Stimulated activated effector memory CD8-positive, alpha-beta T cell treated with anti-CD3 and anti-CD28 coated beads, Interleukin-12 subunit alpha, Interleukin-12 subunit beta, amount 100 ng/mL, for 72 hours (primary cell): ENCODE results near the gene OR6J1.
A peak's percentile ranks its signal among the peaks of the same experiment; 100 is the strongest.
"Not testable (repeated sequence)": the region's sequence is repeated elsewhere in the genome, so short reads cannot be mapped to it uniquely, and the experiment has no call there.

ENCODE experiments used
- ATAC-seq: fragments of 150-1000 bp; cut with Tn5 transposase; 2 replicates; pipeline ENCODE4 v1.10.0; 2021
- DNase-seq, 2 donors: peaks; one replicate each; pipeline ENCODE4 v3.0.0; 2021 to 2022; ENCODE audit warnings: low spot score in 2 of 2
- H3K27ac Mint-ChIP-seq: one replicate; pipeline ENCODE4 v1.8.0; 2022; ENCODE audit warnings: mild to moderate bottlenecking, mixed read lengths
- H3K36me3 Mint-ChIP-seq: one replicate; pipeline ENCODE4 v1.8.0; 2022; ENCODE audit warnings: mild to moderate bottlenecking, mixed read lengths
- H3K4me1 Mint-ChIP-seq: one replicate; pipeline ENCODE4 v1.8.0; 2022; ENCODE audit warnings: mixed read lengths
- H3K4me3 Mint-ChIP-seq: one replicate; pipeline ENCODE4 v1.8.0; 2022; ENCODE audit warnings: mild to moderate bottlenecking, mixed read lengths
- H3K9me3 Mint-ChIP-seq: one replicate; pipeline ENCODE4 v1.8.0; 2022; ENCODE audit warnings: mixed read lengths

OR6J1 gene

DNA sequence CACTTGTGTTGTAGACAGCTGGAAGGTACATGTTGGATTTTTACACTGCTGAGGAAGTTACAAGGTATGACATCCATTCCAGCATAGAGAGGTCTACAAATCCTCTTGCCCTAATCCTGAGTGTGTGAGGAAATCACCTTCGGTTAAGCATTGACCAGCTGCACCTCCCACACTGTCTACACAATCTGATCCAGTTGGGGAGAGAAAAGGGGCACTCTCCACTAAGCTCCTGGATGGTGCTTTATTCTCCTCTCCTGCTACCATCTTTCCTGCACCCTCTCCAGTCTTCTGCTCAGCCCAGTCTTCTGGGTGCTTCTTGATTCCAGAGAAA is at the start of gene OR6J1:
Gene OR6J1 (minus strand): TSS at position 48 of the 331 bp plus-strand sequence. CDS start 9,541 bp downstream, outside the sequence.
- no peak for ATAC-seq
- Mint-ChIP-seq H3K4me3 (no peak within 1 kb of the TSS), H3K9me3 (no peaks in the 10 kb centered on the region), H3K27ac (no peak within 1 kb of the TSS), H3K36me3 (no peaks in the 10 kb centered on the region), H3K4me1 (no peaks in the 10 kb centered on the region)
- no peak for DNase-seq

DNA sequence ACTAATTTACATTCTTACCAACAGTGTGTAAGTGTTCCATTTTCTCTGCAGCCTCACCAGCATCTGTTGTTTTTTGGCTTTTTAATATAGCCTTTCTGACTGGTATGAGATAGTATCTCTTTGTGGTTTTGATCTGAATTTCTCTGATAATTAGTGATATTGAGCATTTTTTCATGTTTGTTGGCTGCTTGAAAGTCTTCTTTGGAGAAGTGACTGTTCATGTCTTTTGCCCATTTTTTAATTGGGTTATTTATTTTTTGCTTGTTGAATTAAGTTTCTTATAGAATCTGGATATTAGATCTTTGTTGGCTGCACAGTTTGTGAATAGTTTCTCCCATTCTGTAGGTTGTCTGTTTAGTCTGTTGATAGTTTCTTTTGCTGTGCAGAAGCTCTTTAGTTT is 48.0 kb upstream of the OR6J1 start:
- Mint-ChIP-seq H3K9me3 (no peaks in the 10 kb centered on the region), H3K4me3 (no peak overlapping the region), H3K4me1 (peaks cover 11% of the 10 kb centered on the region), H3K27ac (no peak overlapping the region), H3K36me3 (no peaks in the 10 kb centered on the region)
- no peak for DNase-seq
- ATAC-seq = no peak

DNA sequence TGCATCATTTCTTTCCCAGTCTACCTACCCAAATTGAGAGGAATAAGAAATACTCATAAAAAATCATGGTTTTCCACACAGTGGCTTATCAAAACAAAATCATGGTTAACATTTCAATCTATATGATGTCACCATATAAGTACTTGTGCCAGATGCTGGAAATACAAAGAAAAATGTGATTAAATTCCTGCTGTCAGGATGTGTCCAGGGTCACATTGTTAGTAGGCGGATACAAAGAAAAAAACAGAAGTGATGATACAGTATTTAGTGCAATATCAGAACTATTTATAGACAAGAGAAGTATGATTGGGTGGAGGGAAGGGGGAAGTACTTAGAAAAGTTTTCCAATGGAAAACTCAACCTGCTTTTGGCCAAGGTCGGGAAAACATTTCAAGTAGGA is 47.0 kb upstream of the OR6J1 start:
- H3K4me1 Mint-ChIP-seq = peaks cover 11% of the 10 kb centered on the region
- no peak for DNase-seq
- H3K27ac Mint-ChIP-seq = no peak overlapping the region
- ATAC-seq = no peak
- H3K4me3 Mint-ChIP-seq = no peak overlapping the region
- no peaks in the 10 kb centered on the region for H3K9me3 Mint-ChIP-seq
- H3K36me3 Mint-ChIP-seq = no peaks in the 10 kb centered on the region

DNA sequence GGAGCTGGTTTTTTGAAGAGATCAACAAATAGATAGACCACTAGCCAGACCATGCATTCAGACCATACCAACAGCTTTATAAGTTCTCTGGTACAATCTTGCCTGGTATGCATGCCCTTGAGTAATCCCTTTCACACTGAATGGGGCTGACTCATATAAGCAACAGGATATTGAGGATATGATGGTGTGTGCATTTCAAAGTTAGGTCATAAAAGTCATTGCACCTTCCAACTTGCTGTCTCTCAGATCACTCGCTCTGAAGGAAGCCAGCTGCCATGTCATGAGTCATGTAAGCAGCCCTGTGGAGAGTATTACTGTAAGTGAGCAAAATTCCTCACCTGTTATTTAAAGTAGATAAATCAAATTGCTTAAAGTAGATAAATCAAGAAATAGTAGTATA is 45.0 kb upstream of the OR6J1 start:
- peak; percentile 99 for ATAC-seq
- H3K27ac Mint-ChIP-seq = no peak overlapping the region
- H3K36me3 Mint-ChIP-seq = no peaks in the 10 kb centered on the region
- peaks cover 11% of the 10 kb centered on the region for H3K4me1 Mint-ChIP-seq
- H3K4me3 Mint-ChIP-seq = no peak overlapping the region
- no peaks in the 10 kb centered on the region for H3K9me3 Mint-ChIP-seq
- no peak for DNase-seq

DNA sequence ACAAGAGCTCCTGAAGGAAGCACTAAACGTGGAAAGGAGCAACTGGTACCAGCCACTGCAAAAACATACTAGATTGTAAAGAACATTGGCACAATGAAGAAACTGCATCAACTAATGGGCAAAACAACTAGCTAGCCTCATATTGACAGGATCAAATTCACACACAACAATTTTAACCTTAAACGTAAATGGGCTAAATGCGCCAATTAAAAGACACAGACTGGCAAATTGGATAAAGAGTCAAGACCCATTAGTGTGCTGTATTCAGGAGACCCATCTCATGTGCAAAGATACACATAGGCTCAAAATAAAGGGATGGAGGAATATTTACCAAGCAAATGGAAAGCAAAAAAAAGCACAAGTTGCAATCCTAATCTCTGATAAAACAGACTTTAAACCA is 43.8 kb upstream of the OR6J1 start:
- peaks cover 11% of the 10 kb centered on the region for H3K4me1 Mint-ChIP-seq
- not testable (repeated sequence) for H3K9me3 Mint-ChIP-seq, DNase-seq, H3K4me3 Mint-ChIP-seq, H3K36me3 Mint-ChIP-seq, H3K27ac Mint-ChIP-seq, ATAC-seq

DNA sequence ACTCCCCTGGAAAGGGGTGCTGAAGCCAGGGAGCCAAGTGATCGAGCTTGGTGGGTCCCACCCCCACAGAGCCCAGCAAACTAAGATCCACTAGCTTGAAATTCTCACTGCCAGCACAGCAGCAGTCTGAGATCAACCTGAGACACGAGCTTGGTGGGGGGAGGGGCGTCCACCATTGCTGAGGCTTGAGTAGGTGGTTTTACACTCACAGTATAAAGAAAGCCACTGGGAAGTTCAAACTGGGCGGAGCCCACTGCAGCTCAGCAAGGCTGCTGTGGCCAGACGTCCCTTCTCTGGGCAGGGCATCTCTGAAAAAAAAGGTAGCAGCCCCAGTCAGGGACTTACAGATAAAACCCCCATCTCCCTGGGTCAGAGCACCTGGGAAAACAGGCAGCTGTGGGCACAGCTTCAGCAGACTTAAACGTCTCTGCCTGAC is 42.0 kb upstream of the OR6J1 start:
- peaks cover 11% of the 10 kb centered on the region for H3K4me1 Mint-ChIP-seq
- not testable (repeated sequence) for H3K9me3 Mint-ChIP-seq, H3K27ac Mint-ChIP-seq, ATAC-seq, H3K36me3 Mint-ChIP-seq, DNase-seq, H3K4me3 Mint-ChIP-seq

- Mint-ChIP-seq H3K36me3 (no peaks in the 10 kb centered on the region), H3K4me3 (no peak overlapping the region)
Measured at GRCh38 chr14:22685467-22685866, 41.3 kb upstream of the OR6J1 start.

DNA sequence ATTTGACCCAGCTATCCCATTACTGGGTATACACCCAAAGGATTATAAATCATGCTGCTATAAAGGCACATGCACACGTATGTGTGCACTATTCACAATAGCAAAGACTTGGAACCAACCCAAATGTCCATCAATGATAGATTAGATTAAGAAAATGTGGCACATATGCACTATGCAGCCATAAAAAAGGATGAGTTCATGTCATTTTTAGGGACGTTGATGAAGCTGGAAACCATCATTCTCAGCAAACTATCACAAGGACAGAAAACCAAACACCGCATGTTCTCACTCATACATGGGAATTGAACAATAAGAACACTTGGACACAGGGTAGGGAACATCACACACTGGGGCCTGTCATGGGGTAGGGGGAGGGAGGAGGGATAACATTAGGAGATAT is 39.3 kb upstream of the OR6J1 start:
- not testable (repeated sequence) for H3K9me3 Mint-ChIP-seq, DNase-seq, H3K4me3 Mint-ChIP-seq, ATAC-seq, H3K36me3 Mint-ChIP-seq, H3K4me1 Mint-ChIP-seq, H3K27ac Mint-ChIP-seq

More at GRCh38 chr14:22685467-22685866, 41.3 kb upstream of the OR6J1 start:
- DNase-seq = no peak
- no peak for ATAC-seq
- H3K9me3 Mint-ChIP-seq = no peaks in the 10 kb centered on the region
- H3K27ac Mint-ChIP-seq = no peak overlapping the region
- peaks cover 11% of the 10 kb centered on the region for H3K4me1 Mint-ChIP-seq

DNA sequence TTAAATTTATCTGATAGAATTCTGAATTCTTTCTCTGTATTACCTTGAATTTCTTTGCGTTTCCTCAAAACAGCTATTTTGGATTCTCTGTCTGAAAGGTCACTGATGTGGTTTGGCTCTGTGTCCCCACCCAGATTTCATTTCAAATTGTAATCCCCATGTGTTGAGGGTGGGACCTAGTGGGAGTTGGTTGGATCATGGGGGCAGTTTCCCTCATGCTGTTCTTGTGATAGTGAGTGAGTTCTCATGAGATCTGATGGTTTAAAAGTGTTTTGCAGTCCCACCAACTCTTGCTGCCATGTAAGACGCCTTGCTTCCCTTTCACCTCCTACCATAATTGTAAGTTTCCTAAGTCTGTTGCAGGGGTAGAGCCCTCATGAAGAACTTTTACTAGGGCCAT is 34.1 kb upstream of the OR6J1 start:
- Mint-ChIP-seq H3K27ac (no peak overlapping the region), H3K9me3 (no peaks in the 10 kb centered on the region), H3K4me3 (no peak overlapping the region), H3K4me1 (no peaks in the 10 kb centered on the region), H3K36me3 (no peaks in the 10 kb centered on the region)
- ATAC-seq (no peak), DNase-seq (no peak)

DNA sequence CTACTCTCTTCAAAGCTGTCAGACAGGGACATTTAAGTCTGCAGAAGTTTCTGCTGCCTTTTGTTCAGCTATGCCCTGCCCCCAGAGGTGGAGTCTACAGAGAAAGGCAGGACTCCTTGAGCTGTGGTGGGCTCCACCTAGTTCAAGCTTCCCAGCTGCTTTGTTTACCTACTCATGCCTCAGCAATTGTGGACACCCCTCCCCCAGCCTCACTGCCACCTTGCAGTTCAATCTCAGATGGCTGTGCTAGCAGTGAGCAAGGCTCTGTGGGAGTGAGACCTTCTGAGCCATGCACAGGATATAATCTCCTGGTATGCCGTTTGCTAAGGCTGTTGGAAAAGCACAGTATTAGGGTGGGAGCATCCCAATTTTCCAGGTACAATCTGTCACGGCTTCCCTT is 33.4 kb upstream of the OR6J1 start:
- H3K4me1 Mint-ChIP-seq, DNase-seq, H3K27ac Mint-ChIP-seq, ATAC-seq, H3K4me3 Mint-ChIP-seq, H3K36me3 Mint-ChIP-seq, H3K9me3 Mint-ChIP-seq: not testable (repeated sequence)

GRCh38 chr14:22671622-22672021 is 27.5 kb upstream of the OR6J1 start:
- Mint-ChIP-seq H3K27ac (no peak overlapping the region), H3K4me1 (peaks cover 18% of the 10 kb centered on the region), H3K9me3 (peaks cover 2% of the 10 kb centered on the region), H3K4me3 (no peak overlapping the region), H3K36me3 (no peaks in the 10 kb centered on the region)
- ATAC-seq = peak; percentile 92
- DNase-seq = no peak

DNA sequence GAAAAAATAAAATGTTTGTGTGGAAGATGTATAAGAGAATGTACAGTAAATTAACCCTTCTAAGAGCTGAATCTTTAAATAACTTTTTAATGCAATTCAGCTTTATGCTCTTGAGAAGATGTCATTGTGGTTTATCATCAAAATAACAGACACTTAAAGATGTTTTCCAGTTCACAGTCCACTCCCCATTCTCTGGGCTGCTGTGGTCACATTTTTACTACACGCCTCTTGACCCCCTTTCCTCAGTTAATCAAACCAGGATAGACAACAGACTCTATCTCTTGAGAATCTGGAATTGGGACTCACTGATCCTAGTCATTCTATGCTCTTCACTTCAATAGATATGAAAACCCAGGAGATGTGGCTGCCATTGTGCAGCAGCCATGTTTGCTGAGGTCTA is 24.7 kb upstream of the OR6J1 start:
- H3K36me3 Mint-ChIP-seq = no peaks in the 10 kb centered on the region
- peaks cover 2% of the 10 kb centered on the region for H3K9me3 Mint-ChIP-seq

GRCh38 chr14:22668417-22668816 is 24.3 kb upstream of the OR6J1 start:
- DNase-seq (no peak), ATAC-seq (peak; percentile 68)
- H3K27ac Mint-ChIP-seq = no peak overlapping the region
- no peak overlapping the region for H3K4me3 Mint-ChIP-seq
- peaks cover 2% of the 10 kb centered on the region for H3K9me3 Mint-ChIP-seq
- H3K36me3 Mint-ChIP-seq = no peaks in the 10 kb centered on the region
- peaks cover 18% of the 10 kb centered on the region for H3K4me1 Mint-ChIP-seq

More for the DNA sequence above, 24.7 kb upstream of the OR6J1 start:
- peaks cover 18% of the 10 kb centered on the region for H3K4me1 Mint-ChIP-seq
- DNase-seq (no peak), ATAC-seq (no peak)
- H3K4me3 Mint-ChIP-seq = no peak overlapping the region
- H3K27ac Mint-ChIP-seq = no peak overlapping the region

GRCh38 chr14:22667881-22668280 is 23.7 kb upstream of the OR6J1 start:
- Mint-ChIP-seq H3K4me1 (peaks cover 18% of the 10 kb centered on the region), H3K27ac (no peak overlapping the region), H3K36me3 (no peaks in the 10 kb centered on the region), H3K9me3 (peaks cover 2% of the 10 kb centered on the region), H3K4me3 (no peak overlapping the region)
- DNase-seq (no peak), ATAC-seq (no peak)

GRCh38 chr14:22666203-22666893 is 22.2 kb upstream of the OR6J1 start:
- no peak for ATAC-seq
- Mint-ChIP-seq H3K36me3 (no peaks in the 10 kb centered on the region), H3K4me3 (no peak overlapping the region), H3K9me3 (peaks cover 2% of the 10 kb centered on the region), H3K4me1 (peaks cover 18% of the 10 kb centered on the region), H3K27ac (no peak overlapping the region)
- no peak for DNase-seq

DNA sequence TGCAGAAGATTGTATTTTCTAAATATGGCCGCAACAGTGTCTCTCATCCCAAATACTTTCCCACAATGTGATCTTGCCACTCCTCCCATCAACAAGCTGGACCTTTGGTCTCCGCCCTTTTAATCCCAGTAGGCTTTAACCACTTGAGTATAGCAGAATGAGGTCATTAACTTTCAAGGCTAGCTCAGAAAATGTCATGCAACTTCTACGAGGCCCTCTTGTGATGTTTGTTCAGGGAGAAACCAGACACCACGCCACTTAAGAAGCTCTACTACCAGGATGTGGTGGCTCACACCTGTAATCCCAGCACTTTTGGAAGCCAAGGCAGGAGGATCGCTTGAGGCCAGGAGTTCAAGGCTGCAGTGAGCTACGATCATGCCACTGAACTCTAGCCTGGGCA is 20.1 kb upstream of the OR6J1 start:
- no peak for DNase-seq
- Mint-ChIP-seq H3K27ac (no peak overlapping the region), H3K4me3 (no peak overlapping the region), H3K9me3 (peaks cover 2% of the 10 kb centered on the region), H3K4me1 (peaks cover 16% of the 10 kb centered on the region), H3K36me3 (no peaks in the 10 kb centered on the region)
- ATAC-seq = no peak

GRCh38 chr14:22660654-22661053 is 16.5 kb upstream of the OR6J1 start:
- Mint-ChIP-seq H3K4me3 (no peak overlapping the region), H3K9me3 (no peaks in the 10 kb centered on the region), H3K27ac (no peak overlapping the region), H3K4me1 (no peaks in the 10 kb centered on the region), H3K36me3 (no peaks in the 10 kb centered on the region)
- DNase-seq = no peak
- no peak for ATAC-seq
